Measurements from ENCODE around the gene ASB18.

GRCh38 chr2:236162031-236162845, 102.0 kb downstream of the ASB18 start:
- no peak for TF ChIP-seq POLR2AphosphoS5 (IDR thresholded peaks at IDR 0.05)
- TF ChIP-seq CTCF (IDR thresholded peaks at IDR 0.05 in 8 of 11, conservative IDR thresholded peaks at IDR 0.05 in 3 of 11) = no peak
